Left ventricle myocardium inferior (tissue), 1 donor: Measurements from ENCODE around the gene FHIT. TPM values are rescaled to one million over a fixed set of nuclear protein-coding genes. Genes with fewer than 3 reads are reported as not detected.

Experiments
- DNase-seq: peaks from one replicate; pipeline ENCODE4 v3.0.0-alpha.2; 2020
- H3K27ac ChIP-seq: fragments of 200-600 bp; replicated peaks from 2 replicates; pipeline ENCODE4 v1.8.0; 2021
- H3K27me3 ChIP-seq: fragments of 200-600 bp; 2 replicates; pipeline ENCODE4 v1.8.0; 2021; ENCODE audit warnings: low read depth
- H3K36me3 ChIP-seq: fragments of 200-600 bp; 2 replicates; pipeline ENCODE4 v1.8.0; 2021
- H3K4me1 ChIP-seq: fragments of 200-600 bp; 2 replicates; pipeline ENCODE4 v1.8.0; 2021
- H3K4me3 ChIP-seq: fragments of 200-600 bp; 2 replicates; pipeline ENCODE4 v1.8.0; 2021; ENCODE audit warnings: mild to moderate bottlenecking, moderate library complexity
- H3K9me3 ChIP-seq: fragments of 200-600 bp; replicated peaks from 2 replicates; pipeline ENCODE4 v1.8.0; 2021
- intact Hi-C: fragments of 100-400 bp; cut with micrococcal nuclease; formaldehyde crosslinking; loops from one replicate; pipeline ENCODE4 v1.11.0; 2022
- total RNA-seq: library from RNA; stranded (reverse); fragmentation: NEBNext Ultra II Directional; extraction: Animal tissue kit (Norgen Biotek cat#: 25700); gene quantifications from one replicate; pipeline ENCODE4 v1.2.1, GENCODE V29; 2021
- TF ChIP-seq, protein P1 (sequence below): fragments of 200-600 bp; IDR thresholded peaks from 2 replicates; pipeline ENCODE4 v1.8.0; 2021; ENCODE audit warnings: antibody characterized with exemption, mild to moderate bottlenecking, borderline replicate concordance
- donor health status: DM: no; HTN: yes; CAD: no; lungs with severe emphysema.

Gene FHIT
- total RNA-seq, 1 donor from 2014 or later: 16.0 TPM

DNA sequence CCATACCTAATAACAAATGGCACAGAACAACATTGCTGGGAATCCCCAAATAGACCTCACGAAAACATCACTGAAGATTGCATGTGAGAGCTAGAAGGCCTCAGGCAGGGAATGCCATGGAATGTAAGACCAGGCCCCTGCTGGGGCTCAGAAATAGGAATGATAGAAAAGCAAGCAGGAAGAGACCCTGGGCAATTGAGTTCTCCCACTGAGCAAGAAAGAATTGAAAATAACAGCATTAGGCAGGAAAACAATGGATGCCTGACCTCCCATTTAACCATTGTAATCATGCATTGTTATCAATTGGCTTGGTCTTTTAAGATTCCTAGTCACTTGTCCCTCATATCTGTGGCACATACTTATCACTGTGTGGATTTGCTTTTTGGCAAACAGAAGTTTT, 581.6 kb downstream of the FHIT start:
- no peaks in the 10 kb centered on the region for H3K36me3 ChIP-seq
- no peaks in the 10 kb centered on the region for H3K27me3 ChIP-seq
- intact Hi-C loops: no loop called here
- no peaks in the 10 kb centered on the region for H3K4me1 ChIP-seq
- TF ChIP-seq, protein P1, sequence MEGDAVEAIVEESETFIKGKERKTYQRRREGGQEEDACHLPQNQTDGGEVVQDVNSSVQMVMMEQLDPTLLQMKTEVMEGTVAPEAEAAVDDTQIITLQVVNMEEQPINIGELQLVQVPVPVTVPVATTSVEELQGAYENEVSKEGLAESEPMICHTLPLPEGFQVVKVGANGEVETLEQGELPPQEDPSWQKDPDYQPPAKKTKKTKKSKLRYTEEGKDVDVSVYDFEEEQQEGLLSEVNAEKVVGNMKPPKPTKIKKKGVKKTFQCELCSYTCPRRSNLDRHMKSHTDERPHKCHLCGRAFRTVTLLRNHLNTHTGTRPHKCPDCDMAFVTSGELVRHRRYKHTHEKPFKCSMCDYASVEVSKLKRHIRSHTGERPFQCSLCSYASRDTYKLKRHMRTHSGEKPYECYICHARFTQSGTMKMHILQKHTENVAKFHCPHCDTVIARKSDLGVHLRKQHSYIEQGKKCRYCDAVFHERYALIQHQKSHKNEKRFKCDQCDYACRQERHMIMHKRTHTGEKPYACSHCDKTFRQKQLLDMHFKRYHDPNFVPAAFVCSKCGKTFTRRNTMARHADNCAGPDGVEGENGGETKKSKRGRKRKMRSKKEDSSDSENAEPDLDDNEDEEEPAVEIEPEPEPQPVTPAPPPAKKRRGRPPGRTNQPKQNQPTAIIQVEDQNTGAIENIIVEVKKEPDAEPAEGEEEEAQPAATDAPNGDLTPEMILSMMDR: no peak
- no peak overlapping the region for H3K27ac ChIP-seq
- H3K9me3 ChIP-seq: peaks cover 3% of the 10 kb centered on the region
- DNase-seq: no peak
- H3K4me3 ChIP-seq: no peak overlapping the region

DNA sequence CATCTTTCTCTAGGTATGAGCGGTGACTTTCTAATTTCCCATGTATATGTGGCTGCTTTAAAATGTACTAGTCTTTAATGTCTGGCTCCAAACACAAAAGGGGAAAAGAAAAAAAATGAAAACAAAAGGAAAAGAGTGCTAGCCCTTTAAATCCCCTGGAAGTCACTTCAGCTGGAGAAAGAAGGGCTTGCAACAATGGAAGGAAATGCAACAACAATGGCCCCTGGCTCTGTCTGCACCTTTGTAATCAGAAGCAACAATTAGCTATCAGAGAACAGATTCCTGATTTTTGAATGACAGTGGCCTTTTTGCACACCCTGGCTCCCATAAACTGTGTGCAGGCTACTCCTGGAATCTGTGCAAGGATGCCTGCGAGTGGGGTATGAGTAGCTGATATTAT, 591.2 kb downstream of the FHIT start:
- Histone ChIP-seq H3K27me3 (no peaks in the 10 kb centered on the region), H3K9me3 (peaks cover 44% of the 10 kb centered on the region), H3K4me1 (no peaks in the 10 kb centered on the region), H3K36me3 (no peaks in the 10 kb centered on the region), H3K4me3 (no peak overlapping the region), H3K27ac (no peak overlapping the region)
- intact Hi-C loops: no loop called here
- no peak for DNase-seq
- TF ChIP-seq, protein P1: no peak

DNA sequence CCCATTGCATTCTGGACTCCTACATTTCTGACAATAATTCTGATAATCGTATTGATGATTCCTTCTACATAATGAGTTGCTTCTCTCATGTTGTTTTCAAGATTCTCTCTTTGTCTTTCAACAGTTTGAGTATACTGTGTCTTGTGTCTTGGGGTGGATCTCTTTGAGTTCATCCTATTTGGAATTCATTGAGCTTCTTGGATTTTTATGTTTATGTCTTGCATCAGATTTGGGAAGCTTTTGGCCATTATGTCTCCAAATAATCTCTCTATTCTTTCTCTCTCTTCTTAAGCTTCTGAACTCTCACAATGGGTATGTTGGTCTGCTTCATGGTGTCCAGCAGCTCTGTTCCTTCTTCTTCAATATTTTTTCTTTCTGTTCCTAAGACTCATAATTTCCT, 592.2 kb downstream of the FHIT start:
- Histone ChIP-seq H3K9me3 (peaks cover 44% of the 10 kb centered on the region), H3K27ac (no peak overlapping the region), H3K36me3 (no peaks in the 10 kb centered on the region), H3K27me3 (no peaks in the 10 kb centered on the region), H3K4me3 (no peak overlapping the region), H3K4me1 (no peaks in the 10 kb centered on the region)
- TF ChIP-seq, protein P1: no peak
- no peak for DNase-seq
- intact Hi-C loops: no loop called here

DNA sequence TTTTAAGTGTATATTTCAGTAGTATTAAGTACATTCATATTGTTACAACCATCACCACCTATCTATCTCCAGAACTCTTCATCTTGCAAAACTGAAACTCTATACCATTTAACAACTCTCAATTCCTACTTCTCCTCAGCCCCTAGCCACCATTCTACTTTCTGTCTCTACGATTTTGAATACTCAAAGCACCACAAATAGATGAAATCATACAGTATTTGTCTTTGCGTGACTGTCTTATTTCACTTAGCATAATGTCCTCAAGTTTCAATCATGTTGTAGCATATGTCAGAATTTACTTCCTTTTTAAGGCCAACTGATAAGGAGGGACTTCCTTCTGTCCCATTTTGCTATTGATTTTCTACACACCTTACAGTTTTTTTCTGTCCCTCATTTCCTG, 593.3 kb downstream of the FHIT start:
- H3K9me3 ChIP-seq: peaks cover 37% of the 10 kb centered on the region
- no peak overlapping the region for H3K27ac ChIP-seq
- H3K4me3 ChIP-seq: no peak overlapping the region
- no peaks in the 10 kb centered on the region for H3K36me3 ChIP-seq
- intact Hi-C loops: no loop called here
- no peak for DNase-seq
- TF ChIP-seq, protein P1: no peak
- no peaks in the 10 kb centered on the region for H3K27me3 ChIP-seq
- no peaks in the 10 kb centered on the region for H3K4me1 ChIP-seq

DNA sequence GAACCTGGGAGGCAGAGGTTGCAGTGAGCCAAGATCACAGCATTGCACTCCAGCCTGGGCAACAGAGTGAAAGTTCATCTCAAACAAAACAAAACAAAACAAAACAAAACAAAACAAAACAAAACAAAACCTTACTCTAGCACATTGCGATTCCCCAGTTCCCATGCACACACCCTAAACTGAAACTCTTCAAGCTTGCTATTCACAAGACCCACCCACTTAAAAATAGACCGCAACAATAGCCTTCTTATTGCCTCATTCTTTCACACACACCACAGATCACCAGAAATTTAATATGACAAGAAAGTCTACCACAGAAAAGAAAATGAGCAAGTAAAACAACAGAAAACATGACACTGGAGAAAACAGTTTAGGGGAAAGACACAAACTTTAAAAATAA, 598.4 kb downstream of the FHIT start:
- H3K27me3 ChIP-seq: no peaks in the 10 kb centered on the region
- H3K9me3 ChIP-seq: no peaks in the 10 kb centered on the region
- H3K27ac ChIP-seq: no peak overlapping the region
- TF ChIP-seq, protein P1: no peak
- no peak overlapping the region for H3K4me3 ChIP-seq
- no peaks in the 10 kb centered on the region for H3K4me1 ChIP-seq
- DNase-seq: no peak
- intact Hi-C loops: no loop called here
- H3K36me3 ChIP-seq: no peaks in the 10 kb centered on the region

DNA sequence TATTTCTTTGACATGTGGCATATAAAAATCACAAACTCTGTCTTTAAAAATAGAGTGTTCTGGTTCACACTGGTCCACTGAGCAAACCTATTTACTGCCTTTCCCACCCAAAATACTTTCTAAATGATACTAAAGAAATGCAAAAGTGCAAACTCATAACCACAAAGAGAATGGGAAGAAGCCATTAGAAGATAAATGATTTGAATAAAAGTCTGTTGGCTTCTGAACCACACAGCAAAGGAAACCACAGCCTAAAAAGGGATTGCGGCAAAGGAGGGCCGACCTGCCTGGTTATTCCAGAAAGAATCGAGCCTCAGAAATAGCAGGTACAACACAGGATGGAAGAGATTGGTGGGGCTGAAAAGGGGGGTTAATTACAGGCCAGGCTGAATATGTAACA, 599.5 kb downstream of the FHIT start:
- Histone ChIP-seq H3K4me3 (no peak overlapping the region), H3K27me3 (no peaks in the 10 kb centered on the region), H3K27ac (no peak overlapping the region), H3K4me1 (no peaks in the 10 kb centered on the region), H3K36me3 (no peaks in the 10 kb centered on the region), H3K9me3 (no peaks in the 10 kb centered on the region)
- TF ChIP-seq, protein P1: no peak
- DNase-seq: no peak
- intact Hi-C loops: no loop called here
